Smooth muscle cell (in vitro differentiated cells): ENCODE results near the gene SORD. TPM values are rescaled to one million over a fixed set of nuclear protein-coding genes. Genes with fewer than 3 reads are reported as not detected.
A peak's percentile ranks its signal among the peaks of the same experiment; 100 is the strongest.
"Not testable (repeated sequence)": the region's sequence is repeated elsewhere in the genome, so short reads cannot be mapped to it uniquely, and the experiment has no call there.

Experiments used
- DNase-seq: peaks from one replicate; lab custom pipeline; 2025; ENCODE audit not compliant: unreplicated experiment; lab: John Stamatoyannopoulos, UW
- H2AFZ ChIP-seq: fragments of 200-600 bp; sonication (generic); 2 replicates; pipeline ENCODE4 v1.6.0; 2016; ENCODE audit warnings: antibody characterized with exemption, low read depth, mild to moderate bottlenecking
- H3F3A ChIP-seq: fragments of 200-600 bp; sonication (generic); 2 replicates; pipeline ENCODE4 v1.6.0; 2017; ENCODE audit warnings: antibody characterized with exemption, low read depth
- H3K27ac ChIP-seq: fragments of 200-600 bp; sonication (generic); 2 replicates; pipeline ENCODE4 v1.5.1; 2016; ENCODE audit warnings: low read depth, mild to moderate bottlenecking
- H3K27me3 ChIP-seq: fragments of 200-600 bp; sonication (generic); 2 replicates; pipeline ENCODE4 v1.6.1; 2016; ENCODE audit warnings: low read depth, mild to moderate bottlenecking
- H3K36me3 ChIP-seq: fragments of 200-600 bp; sonication (generic); 2 replicates; pipeline ENCODE4 v1.5.1; 2016; ENCODE audit warnings: low read depth
- H3K4me1 ChIP-seq: fragments of 200-600 bp; sonication (generic); 2 replicates; pipeline ENCODE4 v1.5.1; 2016; ENCODE audit warnings: low read depth
- H3K4me2 ChIP-seq: fragments of 200-600 bp; sonication (generic); 2 replicates; pipeline ENCODE4 v1.6.0; 2016; ENCODE audit warnings: mild to moderate bottlenecking
- H3K4me3 ChIP-seq: fragments of 200-600 bp; sonication (generic); 2 replicates; pipeline ENCODE4 v1.5.1; 2016; ENCODE audit warnings: mild to moderate bottlenecking
- H3K79me2 ChIP-seq: fragments of 200-600 bp; sonication (generic); 2 replicates; pipeline ENCODE4 v1.6.0; 2016; ENCODE audit warnings: low read depth, mild to moderate bottlenecking
- H3K9ac ChIP-seq: fragments of 200-600 bp; sonication (generic); 2 replicates; pipeline ENCODE4 v1.6.0; 2016; ENCODE audit warnings: low read depth
- H3K9me3 ChIP-seq: fragments of 200-600 bp; sonication (generic); replicated peaks from 2 replicates; pipeline ENCODE4 v1.5.1; 2016; ENCODE audit warnings: low read depth
- H4K20me1 ChIP-seq: fragments of 200-600 bp; sonication (generic); 2 replicates; pipeline ENCODE4 v1.6.0; 2016; ENCODE audit warnings: low read depth
- CTCF ChIP-seq: fragments of 200-600 bp; sonication (generic); IDR thresholded peaks from 2 replicates; pipeline ENCODE4 v1.5.1; 2017; ENCODE audit warnings: borderline replicate concordance, mild to moderate bottlenecking, antibody characterized with exemption; ENCODE audit not compliant: insufficient read depth, poor library complexity, severe bottlenecking
- WGBS: methylation state at CpG from one replicate; pipeline ENCODE4 v1.1.7; 2016; ENCODE audit warnings: low lambda C conversion rate; 5-methylcytosine and 5-hydroxymethylcytosine counted together
- polyA plus RNA-seq: library from polyadenylated mRNA; unstranded; fragments of >200 nt; fragmentation: Nextera tagmentation; extraction: Ambion mirVana; gene quantifications from 2 replicates; pipeline ENCODE4 v1.2.1, GENCODE V29; 2016
- total RNA-seq: library from RNA; depleted of rRNA; stranded (reverse); fragments of >200 nt; gene quantifications from 2 replicates; pipeline ENCODE4 v1.2.3, GENCODE V29; 2014

Gene SORD
- total and polyA plus RNA-seq, 2 experiments from 2014 or later: 22.1 to 26.8 TPM

GRCh38 chr15:45036812-45037781 lies 14.1 kb downstream of the SORD start:
- not testable (repeated sequence) for H3K36me3 ChIP-seq, H3K4me3 ChIP-seq, H3K79me2 ChIP-seq, H2AFZ ChIP-seq, H3K27ac ChIP-seq, H3K27me3 ChIP-seq, H3F3A ChIP-seq, H3K9me3 ChIP-seq, H3K9ac ChIP-seq, H3K4me1 ChIP-seq
- 34% methylated on average over 6 of the region's 6 CpGs for WGBS
- Histone ChIP-seq H4K20me1 (peaks cover 11% of the 10 kb centered on the region), H3K4me2 (peak overlapping the region; percentile 22)
- TF ChIP-seq CTCF: peak; percentile 80
- peak; percentile 9 for DNase-seq

- no peaks in the 10 kb centered on the region for H3K79me2 ChIP-seq
- no peak for TF ChIP-seq CTCF
- no peak for DNase-seq
- no peaks in the 10 kb centered on the region for H3K36me3 ChIP-seq
- H3K4me2 ChIP-seq: no peak overlapping the region
- H3K4me3 ChIP-seq: no peak overlapping the region
- H3K9ac ChIP-seq: no peak overlapping the region
- H2AFZ ChIP-seq: no peak overlapping the region
- no peaks in the 10 kb centered on the region for H3K27me3 ChIP-seq
- 98% methylated on average over 4 of the region's 4 CpGs for WGBS
- no peaks in the 10 kb centered on the region for H3K9me3 ChIP-seq
- no peaks in the 10 kb centered on the region for H3F3A ChIP-seq
- no peaks in the 10 kb centered on the region for H3K4me1 ChIP-seq
- H4K20me1 ChIP-seq: peaks cover 11% of the 10 kb centered on the region
- no peak overlapping the region for H3K27ac ChIP-seq
Measured at GRCh38 chr15:45037936-45038335, 14.9 kb downstream of the SORD start.

GRCh38 chr15:45040396-45040795 lies 17.4 kb downstream of the SORD start:
- H3K36me3 ChIP-seq, DNase-seq, H3K27ac ChIP-seq, H3K4me3 ChIP-seq, H2AFZ ChIP-seq, H3K9me3 ChIP-seq, H3K27me3 ChIP-seq, H3K4me1 ChIP-seq, H3K4me2 ChIP-seq, H3K79me2 ChIP-seq, H3K9ac ChIP-seq, H3F3A ChIP-seq: not testable (repeated sequence)
- H4K20me1 ChIP-seq: peaks cover 11% of the 10 kb centered on the region
- WGBS: 100% methylated on average over 1 of the region's 1 CpG

GRCh38 chr15:45041538-45041937 lies 18.5 kb downstream of the SORD start:
- not testable (repeated sequence) for H3K9ac ChIP-seq, H3K79me2 ChIP-seq, DNase-seq, H3K9me3 ChIP-seq, H3K27me3 ChIP-seq, H3K4me2 ChIP-seq, H3K4me1 ChIP-seq, H4K20me1 ChIP-seq, H3K36me3 ChIP-seq, H2AFZ ChIP-seq, H3F3A ChIP-seq, H3K27ac ChIP-seq, H3K4me3 ChIP-seq
- 74% methylated on average over 5 of the region's 5 CpGs for WGBS

- H3K27ac ChIP-seq, H3K4me1 ChIP-seq, H3K79me2 ChIP-seq, H3K4me3 ChIP-seq, DNase-seq, H3K9ac ChIP-seq, H3K9me3 ChIP-seq, H3K27me3 ChIP-seq, H3F3A ChIP-seq, H3K4me2 ChIP-seq, H2AFZ ChIP-seq, H3K36me3 ChIP-seq, H4K20me1 ChIP-seq: not testable (repeated sequence)
- 91% methylated on average over 2 of the region's 2 CpGs for WGBS
Measured at GRCh38 chr15:45042859-45043258, 19.9 kb downstream of the SORD start.

GRCh38 chr15:45044270-45044669 lies 21.3 kb downstream of the SORD start:
- H3K4me1 ChIP-seq, H4K20me1 ChIP-seq, H3K9me3 ChIP-seq, H3K79me2 ChIP-seq, H3K4me2 ChIP-seq, H2AFZ ChIP-seq, H3F3A ChIP-seq, H3K27ac ChIP-seq, H3K9ac ChIP-seq, DNase-seq, H3K36me3 ChIP-seq, H3K27me3 ChIP-seq, H3K4me3 ChIP-seq: not testable (repeated sequence)
- WGBS: 78% methylated on average over 1 of the region's 1 CpG

GRCh38 chr15:45048449-45048793 lies 25.4 kb downstream of the SORD start:
- not testable (repeated sequence) for DNase-seq, H3K4me3 ChIP-seq, H3K9me3 ChIP-seq, H3K79me2 ChIP-seq, H3K27me3 ChIP-seq, H2AFZ ChIP-seq, H4K20me1 ChIP-seq, H3K27ac ChIP-seq, H3K36me3 ChIP-seq, H3F3A ChIP-seq, H3K4me1 ChIP-seq, H3K9ac ChIP-seq
- 63% methylated on average over 4 of the region's 4 CpGs for WGBS
- peak overlapping the region; percentile 28 for H3K4me2 ChIP-seq
